Gastrocnemius medialis (tissue), 4 donors: ENCODE data around the gene DNASE1L2.

Source experiments
- CTCF ChIP-seq, 5 experiments: fragments of 450-650 bp in 3 of 5; fragments of 200-600 bp in 2 of 5; sonication (generic) in 2 of 5; IDR thresholded peaks in 4 of 5; conservative IDR thresholded peaks in 1 of 5; 1 replicate in 4 of 5; 2 replicates in 1 of 5; pipeline ENCODE4 v1.5.1; 2016 to 2019; ENCODE audit warnings: antibody characterized with exemption in 5 of 5, mild to moderate bottlenecking in 3 of 5, moderate library complexity in 3 of 5
- POLR2A ChIP-seq, 2 donors: fragments of 450-650 bp; IDR thresholded peaks; one replicate each; pipeline ENCODE4 v1.6.1; 2017; ENCODE audit warnings: antibody characterized with exemption in 2 of 2, mild to moderate bottlenecking in 2 of 2, moderate library complexity in 2 of 2

- TF ChIP-seq CTCF (IDR thresholded peaks at IDR 0.05 in 4 of 5, conservative IDR thresholded peaks at IDR 0.05 in 1 of 5) (no peak), POLR2A (IDR thresholded peaks at IDR 0.05) (no peak)
Measured at GRCh38 chr16:2284001-2284770, 47.9 kb downstream of the DNASE1L2 start.
